ENCODE measurements around the gene PLAAT4. TPM values are rescaled to one million over a fixed set of nuclear protein-coding genes. Genes with fewer than 3 reads are reported as not detected.

PLAAT4 gene
- total RNA-seq, 2 experiments from 2014 or later: 1.3 to 6.8 TPM

DNA sequence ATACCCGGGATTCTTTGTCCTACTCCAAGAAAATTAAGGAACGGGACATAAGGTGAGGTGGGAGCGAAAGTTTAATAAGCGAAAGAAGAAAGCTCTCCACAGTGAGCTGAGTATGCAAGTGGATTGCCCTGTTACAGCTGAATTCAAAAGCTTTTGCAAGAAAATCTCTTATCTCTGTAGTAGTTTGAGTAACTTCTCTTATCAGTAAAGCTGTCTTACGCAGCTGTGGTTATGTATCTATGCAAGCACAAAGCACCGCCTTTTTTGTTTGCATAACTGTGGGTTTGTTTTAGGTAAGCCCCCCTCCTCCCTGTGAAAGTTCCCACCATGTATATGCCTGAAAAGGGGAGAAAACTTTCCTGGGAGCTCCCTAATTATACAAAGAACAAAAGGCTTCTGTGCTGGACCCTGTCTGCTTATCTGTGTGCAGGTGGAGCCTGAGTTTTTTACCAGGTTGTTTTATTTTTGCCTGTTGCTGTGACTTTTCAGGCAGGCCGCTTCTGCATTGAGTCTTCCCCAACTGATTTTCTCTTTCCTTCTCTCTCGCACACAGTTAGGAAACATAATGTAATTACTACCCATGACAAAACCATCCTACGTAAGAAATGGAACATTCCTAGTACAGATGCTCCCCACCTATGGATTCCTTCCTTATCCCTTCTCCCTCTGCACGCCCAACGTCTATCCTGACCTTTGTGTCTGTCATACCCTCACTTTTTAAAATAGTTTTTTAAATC is 44.8 kb upstream of the PLAAT4 start:
- Histone ChIP-seq H2AFZ (ENCODE audit: low read length) (no peak overlapping the region), H3K4me1 (ENCODE audit: insufficient read depth, low read length, poor library complexity, severe bottlenecking) (no peaks in the 10 kb centered on the region), H3K27ac (ENCODE audit: low read depth, low read length, poor library complexity, severe bottlenecking) (no peak overlapping the region), H3K79me2 (ENCODE audit: insufficient read depth, low read depth, low read length) (no peaks in the 10 kb centered on the region), H4K20me1 (ENCODE audit: insufficient read depth, low read length) (no peaks in the 10 kb centered on the region), H3K9me2 (ENCODE audit: insufficient read depth, low read length) (no peaks in the 10 kb centered on the region), H3K9me3 (ENCODE audit: low read length) (no peaks in the 10 kb centered on the region), H3K4me2 (ENCODE audit: low read length) (no peak overlapping the region), H3K4me3 (ENCODE audit: low read depth, low read length, poor library complexity, severe bottlenecking) (no peak overlapping the region), H3K36me3 (ENCODE audit: insufficient read depth, low read length) (no peaks in the 10 kb centered on the region)
- no peak for DNase-seq (ENCODE audit: low spot score)
- intact Hi-C loops (cut with micrococcal nuclease; ENCODE audit: unreplicated experiment): no loop called here
- no peak for TF ChIP-seq EZH2phosphoT487 (IDR thresholded peaks at IDR 0.05; ENCODE audit: borderline replicate concordance, low read depth, low read length)
- TF ChIP-seq, protein P1, sequence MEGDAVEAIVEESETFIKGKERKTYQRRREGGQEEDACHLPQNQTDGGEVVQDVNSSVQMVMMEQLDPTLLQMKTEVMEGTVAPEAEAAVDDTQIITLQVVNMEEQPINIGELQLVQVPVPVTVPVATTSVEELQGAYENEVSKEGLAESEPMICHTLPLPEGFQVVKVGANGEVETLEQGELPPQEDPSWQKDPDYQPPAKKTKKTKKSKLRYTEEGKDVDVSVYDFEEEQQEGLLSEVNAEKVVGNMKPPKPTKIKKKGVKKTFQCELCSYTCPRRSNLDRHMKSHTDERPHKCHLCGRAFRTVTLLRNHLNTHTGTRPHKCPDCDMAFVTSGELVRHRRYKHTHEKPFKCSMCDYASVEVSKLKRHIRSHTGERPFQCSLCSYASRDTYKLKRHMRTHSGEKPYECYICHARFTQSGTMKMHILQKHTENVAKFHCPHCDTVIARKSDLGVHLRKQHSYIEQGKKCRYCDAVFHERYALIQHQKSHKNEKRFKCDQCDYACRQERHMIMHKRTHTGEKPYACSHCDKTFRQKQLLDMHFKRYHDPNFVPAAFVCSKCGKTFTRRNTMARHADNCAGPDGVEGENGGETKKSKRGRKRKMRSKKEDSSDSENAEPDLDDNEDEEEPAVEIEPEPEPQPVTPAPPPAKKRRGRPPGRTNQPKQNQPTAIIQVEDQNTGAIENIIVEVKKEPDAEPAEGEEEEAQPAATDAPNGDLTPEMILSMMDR (conservative IDR thresholded peaks at IDR 0.05; ENCODE audit: low read length): no peak
- ChIA-PET POLR2A (no interaction called here), CTCF (ENCODE audit: unreplicated experiment) (no interaction called here)
- BruUV-seq (replicated peaks): no TSS peak

DNA sequence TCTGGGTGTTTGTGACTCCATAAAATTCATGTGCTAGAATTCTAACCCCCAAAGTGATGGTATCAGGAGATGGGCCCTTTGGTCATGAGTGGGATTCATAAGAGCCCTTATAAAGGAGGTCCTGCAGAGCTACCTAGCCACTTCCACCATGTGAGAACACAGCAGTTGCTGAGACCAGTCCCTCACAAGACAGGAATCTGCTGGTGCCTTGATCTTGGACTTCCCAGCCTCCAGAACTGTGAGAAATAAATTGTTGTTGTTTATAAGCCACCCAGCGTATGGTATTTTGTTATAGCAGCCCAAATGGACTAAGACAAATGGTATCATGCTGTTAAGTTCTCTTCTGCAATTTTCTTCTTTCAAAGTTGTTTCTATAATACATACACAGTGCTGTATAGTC is 44.2 kb upstream of the PLAAT4 start:
- intact Hi-C loops (cut with micrococcal nuclease; ENCODE audit: unreplicated experiment): no loop called here
- CTCF ChIA-PET (ENCODE audit: unreplicated experiment): no interaction called here
- no peaks in the 10 kb centered on the region for H4K20me1 ChIP-seq (ENCODE audit: insufficient read depth, low read length)
- H3K79me2 ChIP-seq (ENCODE audit: insufficient read depth, low read depth, low read length): no peaks in the 10 kb centered on the region
- H3K27ac ChIP-seq (ENCODE audit: low read depth, low read length, poor library complexity, severe bottlenecking): no peak overlapping the region
- no peaks in the 10 kb centered on the region for H3K36me3 ChIP-seq (ENCODE audit: insufficient read depth, low read length)
- H3K4me1 ChIP-seq (ENCODE audit: insufficient read depth, low read length, poor library complexity, severe bottlenecking): no peaks in the 10 kb centered on the region
- POLR2A ChIA-PET: no interaction called here
- H2AFZ ChIP-seq (ENCODE audit: low read length): no peak overlapping the region
- H3K4me3 ChIP-seq (ENCODE audit: low read depth, low read length, poor library complexity, severe bottlenecking): no peak overlapping the region
- no peak for TF ChIP-seq EZH2phosphoT487 (IDR thresholded peaks at IDR 0.05; ENCODE audit: borderline replicate concordance, low read depth, low read length)
- TF ChIP-seq, protein P1 (conservative IDR thresholded peaks at IDR 0.05; ENCODE audit: low read length): no peak
- H3K9me3 ChIP-seq (ENCODE audit: low read length): no peaks in the 10 kb centered on the region
- no TSS peak for BruUV-seq (replicated peaks)
- no peaks in the 10 kb centered on the region for H3K9me2 ChIP-seq (ENCODE audit: insufficient read depth, low read length)
- H3K4me2 ChIP-seq (ENCODE audit: low read length): no peak overlapping the region
- DNase-seq (ENCODE audit: low spot score): no peak

DNA sequence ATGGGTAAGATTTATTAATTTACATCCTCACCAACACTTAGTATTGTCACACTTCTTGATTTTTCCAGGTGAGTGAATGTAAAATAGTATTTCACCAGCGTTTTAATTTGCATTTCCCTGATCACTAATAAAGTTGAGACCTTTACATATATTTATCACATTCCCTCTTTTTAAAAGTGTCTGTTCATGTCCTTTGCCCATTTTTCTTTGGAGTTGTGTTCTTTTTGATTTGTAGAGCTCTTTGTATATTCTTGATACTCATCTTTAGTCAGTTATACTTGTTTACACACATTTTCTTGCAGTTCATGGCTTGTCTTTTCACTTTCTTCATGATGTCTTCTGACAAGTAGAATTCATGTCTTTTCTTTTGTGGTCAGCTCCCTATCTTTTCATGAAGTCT is 43.5 kb upstream of the PLAAT4 start:
- Histone ChIP-seq H3K4me3 (ENCODE audit: low read depth, low read length, poor library complexity, severe bottlenecking) (no peak overlapping the region), H3K27ac (ENCODE audit: low read depth, low read length, poor library complexity, severe bottlenecking) (no peak overlapping the region), H4K20me1 (ENCODE audit: insufficient read depth, low read length) (no peaks in the 10 kb centered on the region), H3K36me3 (ENCODE audit: insufficient read depth, low read length) (no peaks in the 10 kb centered on the region), H3K9me3 (ENCODE audit: low read length) (no peaks in the 10 kb centered on the region), H3K79me2 (ENCODE audit: insufficient read depth, low read depth, low read length) (no peaks in the 10 kb centered on the region), H3K9me2 (ENCODE audit: insufficient read depth, low read length) (no peaks in the 10 kb centered on the region), H3K4me2 (ENCODE audit: low read length) (no peak overlapping the region), H3K4me1 (ENCODE audit: insufficient read depth, low read length, poor library complexity, severe bottlenecking) (no peaks in the 10 kb centered on the region), H2AFZ (ENCODE audit: low read length) (no peak overlapping the region)
- DNase-seq (ENCODE audit: low spot score): no peak
- TF ChIP-seq, protein P1 (conservative IDR thresholded peaks at IDR 0.05; ENCODE audit: low read length): no peak
- TF ChIP-seq EZH2phosphoT487 (IDR thresholded peaks at IDR 0.05; ENCODE audit: borderline replicate concordance, low read depth, low read length): no peak
- intact Hi-C loops (cut with micrococcal nuclease; ENCODE audit: unreplicated experiment): no loop called here
- no TSS peak for BruUV-seq (replicated peaks)
- CTCF ChIA-PET (ENCODE audit: unreplicated experiment): no interaction called here
- POLR2A ChIA-PET: no interaction called here

Measured in OCI-LY7 (cell line).